ENCODE data around the gene MID1IP1. TPM values are rescaled to one million over a fixed set of nuclear protein-coding genes. Genes with fewer than 3 reads are reported as not detected.

Gene MID1IP1
- total and polyA plus RNA-seq, 8 donors: 16.7 to 69.3 (median 49.7) TPM

DNA sequence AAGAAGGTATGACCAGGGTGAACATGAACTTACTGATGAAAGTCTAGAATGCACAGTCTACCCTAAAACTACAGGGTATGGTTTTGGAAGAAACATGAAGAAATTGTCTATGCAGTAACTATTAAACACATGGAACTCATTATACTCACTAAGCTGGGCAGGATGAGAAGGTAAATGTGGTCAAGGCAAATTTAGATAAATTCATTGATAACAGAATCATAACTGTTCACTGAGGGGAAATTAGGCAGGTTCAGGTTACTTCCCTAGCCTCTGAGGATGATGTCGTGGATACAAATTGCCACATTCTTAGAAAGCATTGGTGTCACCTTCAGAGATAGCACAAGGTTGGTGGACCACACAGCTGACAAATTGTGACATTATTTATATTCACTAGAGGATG is 40.4 kb upstream of the MID1IP1 start:
- Histone ChIP-seq H3K4me1 (no peaks in the 10 kb centered on the region), H3K27ac (no peak overlapping the region), H3K36me3 (no peaks in the 10 kb centered on the region), H3K9me3 (no peaks in the 10 kb centered on the region), H3K4me3 (no peak overlapping the region), H3K27me3 (no peaks in the 10 kb centered on the region)
- TF ChIP-seq, protein P1, sequence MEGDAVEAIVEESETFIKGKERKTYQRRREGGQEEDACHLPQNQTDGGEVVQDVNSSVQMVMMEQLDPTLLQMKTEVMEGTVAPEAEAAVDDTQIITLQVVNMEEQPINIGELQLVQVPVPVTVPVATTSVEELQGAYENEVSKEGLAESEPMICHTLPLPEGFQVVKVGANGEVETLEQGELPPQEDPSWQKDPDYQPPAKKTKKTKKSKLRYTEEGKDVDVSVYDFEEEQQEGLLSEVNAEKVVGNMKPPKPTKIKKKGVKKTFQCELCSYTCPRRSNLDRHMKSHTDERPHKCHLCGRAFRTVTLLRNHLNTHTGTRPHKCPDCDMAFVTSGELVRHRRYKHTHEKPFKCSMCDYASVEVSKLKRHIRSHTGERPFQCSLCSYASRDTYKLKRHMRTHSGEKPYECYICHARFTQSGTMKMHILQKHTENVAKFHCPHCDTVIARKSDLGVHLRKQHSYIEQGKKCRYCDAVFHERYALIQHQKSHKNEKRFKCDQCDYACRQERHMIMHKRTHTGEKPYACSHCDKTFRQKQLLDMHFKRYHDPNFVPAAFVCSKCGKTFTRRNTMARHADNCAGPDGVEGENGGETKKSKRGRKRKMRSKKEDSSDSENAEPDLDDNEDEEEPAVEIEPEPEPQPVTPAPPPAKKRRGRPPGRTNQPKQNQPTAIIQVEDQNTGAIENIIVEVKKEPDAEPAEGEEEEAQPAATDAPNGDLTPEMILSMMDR (IDR thresholded peaks at IDR 0.05): no peak
- TF ChIP-seq POLR2A (IDR thresholded peaks at IDR 0.05) (no peak), EP300 (IDR thresholded peaks at IDR 0.05) (no peak), POLR2AphosphoS5 (IDR thresholded peaks at IDR 0.05) (no peak)
- intact Hi-C loops (cut with DNase I; ENCODE audit: low total_unique reads): no loop called here
- WGBS, 5 donors: 50 to 91% (median 66%) methylated on average over 1 of the region's 1 CpG
- no peak for DNase-seq

DNA sequence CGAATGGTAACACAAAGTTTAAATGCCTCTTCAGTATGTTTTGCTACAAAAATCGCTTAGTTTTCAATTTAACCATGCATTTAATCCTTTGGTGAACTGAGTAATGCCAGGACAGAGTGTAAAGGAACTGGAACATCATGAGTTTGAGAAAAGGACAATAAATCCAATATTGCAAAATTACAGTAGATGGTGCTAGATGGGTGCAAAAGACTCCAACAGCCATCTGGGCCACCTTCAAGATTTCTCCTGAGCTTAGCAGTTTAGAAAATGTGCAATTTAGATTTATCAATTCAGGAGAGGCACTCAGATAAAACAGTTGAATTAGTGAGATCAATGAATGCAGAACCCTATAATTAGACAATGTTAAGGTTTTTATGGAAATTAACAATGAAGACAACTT is 33.2 kb upstream of the MID1IP1 start:
- TF ChIP-seq EP300 (IDR thresholded peaks at IDR 0.05): no peak
- TF ChIP-seq, protein P1 (IDR thresholded peaks at IDR 0.05): peak in 3 of 7 experiments; percentile 32 to 38 (median 32)
- Histone ChIP-seq H3K27me3 (no peaks in the 10 kb centered on the region), H3K4me1 (no peaks in the 10 kb centered on the region), H3K9me3 (no peaks in the 10 kb centered on the region), H3K27ac (no peak overlapping the region), H3K36me3 (no peaks in the 10 kb centered on the region), H3K4me3 (no peak overlapping the region)
- DNase-seq: peak in 1 of 2 donors; percentile 57
- WGBS, 5 donors: 20 to 44% (median 30%) methylated on average over 2 of the region's 2 CpGs
- intact Hi-C loops (cut with DNase I; ENCODE audit: low total_unique reads): no loop called here

DNA sequence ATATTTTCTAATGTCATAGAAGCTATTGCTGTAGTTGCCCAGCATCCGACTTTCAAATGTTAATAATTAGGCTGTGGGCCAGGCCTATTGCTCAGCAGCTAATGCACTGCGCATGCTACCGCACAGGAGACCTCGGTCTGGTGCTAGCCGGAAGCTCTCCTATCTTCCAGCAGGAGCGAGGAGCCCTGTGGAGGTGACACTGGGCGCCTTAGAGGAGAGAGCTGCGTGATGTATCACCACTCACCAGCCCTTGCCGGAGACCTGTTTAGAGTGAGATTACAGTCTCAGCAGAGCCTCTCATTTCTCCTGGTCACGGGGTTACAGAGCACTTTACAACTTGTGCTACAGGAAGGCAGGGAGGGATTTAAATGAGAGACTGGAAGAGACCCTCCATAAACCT is 31.1 kb upstream of the MID1IP1 start:
- peaks cover 0 to 3% (median 0%) of the 10 kb centered on the region in 3 donors for H3K27me3 ChIP-seq
- intact Hi-C loops (cut with DNase I; ENCODE audit: low total_unique reads): loop anchor here (10.0 kb wide), 1 partner anchor 375 kb away; no protein-coding TSS in a partner anchor
- H3K4me1 ChIP-seq: no peaks in the 10 kb centered on the region
- DNase-seq: peak in 1 of 2 donors; percentile 3
- no peaks in the 10 kb centered on the region for H3K9me3 ChIP-seq
- H3K4me3 ChIP-seq: no peak overlapping the region
- no peak for TF ChIP-seq POLR2A (IDR thresholded peaks at IDR 0.05)
- no peak for TF ChIP-seq POLR2AphosphoS5 (IDR thresholded peaks at IDR 0.05)
- TF ChIP-seq EP300 (IDR thresholded peaks at IDR 0.05): no peak
- TF ChIP-seq, protein P1 (IDR thresholded peaks at IDR 0.05): no peak
- 83 to 93% (median 87%) methylated on average over 8 to 10 of the region's 10 CpGs for WGBS, 5 donors
- no peaks in the 10 kb centered on the region for H3K36me3 ChIP-seq
- no peak overlapping the region for H3K27ac ChIP-seq

DNA sequence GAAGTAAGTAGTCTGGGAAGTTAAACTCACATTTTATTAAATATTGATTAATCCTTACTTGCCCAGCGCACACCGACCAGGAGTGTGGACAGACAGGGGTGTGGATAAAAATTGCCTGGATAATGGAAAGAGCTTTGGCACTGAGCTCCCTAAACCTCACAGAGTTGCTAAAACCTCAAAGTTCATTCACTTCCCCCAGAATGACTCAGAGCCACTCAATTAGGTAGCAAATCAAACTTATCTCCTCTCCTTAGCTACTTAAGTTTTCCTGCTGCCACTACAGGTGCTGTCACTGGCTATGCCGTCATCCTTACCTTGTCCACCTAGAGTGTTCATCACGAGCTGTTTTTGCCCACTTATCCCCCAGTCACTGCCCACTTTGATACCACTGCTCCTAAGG is 27.0 kb upstream of the MID1IP1 start:
- H3K36me3 ChIP-seq: no peaks in the 10 kb centered on the region
- no peak for DNase-seq
- H3K9me3 ChIP-seq: no peaks in the 10 kb centered on the region
- no peak overlapping the region for H3K27ac ChIP-seq
- TF ChIP-seq EP300 (IDR thresholded peaks at IDR 0.05): no peak
- no peak for TF ChIP-seq POLR2A (IDR thresholded peaks at IDR 0.05)
- TF ChIP-seq POLR2AphosphoS5 (IDR thresholded peaks at IDR 0.05): no peak
- TF ChIP-seq, protein P1 (IDR thresholded peaks at IDR 0.05): no peak
- no peak overlapping the region for H3K4me3 ChIP-seq
- 61 to 80% (median 66%) methylated on average over 4 of the region's 4 CpGs for WGBS, 5 donors
- intact Hi-C loops (cut with DNase I; ENCODE audit: low total_unique reads): loop anchor here (10.0 kb wide), 1 partner anchor 371 kb away; no protein-coding TSS in a partner anchor
- peaks cover 0 to 3% (median 0%) of the 10 kb centered on the region in 3 donors for H3K27me3 ChIP-seq
- H3K4me1 ChIP-seq: no peaks in the 10 kb centered on the region
